Esophagus muscularis mucosa (tissue), 4 donors: Measurements from ENCODE around the gene INPP4B. TPM values are rescaled to one million over a fixed set of nuclear protein-coding genes. Genes with fewer than 3 reads are reported as not detected.
A peak's percentile ranks its signal among the peaks of the same experiment; 100 is the strongest.

Source experiments
- DNase-seq: peaks from one replicate; pipeline ENCODE4 v3.0.0-alpha.2; 2017; ENCODE audit errors: extremely low spot score
- H3K27ac ChIP-seq, 4 donors: fragments of 200-600 bp; sonication (generic); replicated peaks in 1 of 4; 1 replicate in 3 of 4; 2 replicates in 1 of 4; pipeline ENCODE4 v1.5.1; 2016 to 2019; ENCODE audit warnings: mild to moderate bottlenecking in 1 of 4
- H3K27me3 ChIP-seq, 4 donors: fragments of 200-600 bp; sonication (generic); one replicate each; pipeline versions ENCODE4 v1.5.1 to v1.6.0; 2016 to 2019
- H3K36me3 ChIP-seq, 4 donors: fragments of 200-600 bp; sonication (generic); one replicate each; pipeline ENCODE4 v1.5.1; 2016 to 2019
- H3K4me1 ChIP-seq, 4 donors: fragments of 200-600 bp; sonication (generic); one replicate each; pipeline ENCODE4 v1.5.1; 2016 to 2019
- H3K4me3 ChIP-seq, 4 donors: fragments of 200-600 bp; sonication (generic); 1 replicate in 2 of 4; 2 replicates in 2 of 4; pipeline ENCODE4 v1.5.1; 2016 to 2019; ENCODE audit warnings: mild to moderate bottlenecking in 4 of 4, moderate library complexity in 1 of 4
- H3K9me3 ChIP-seq, 4 donors: fragments of 200-600 bp; sonication (generic); 1 replicate in 3 of 4; 2 replicates in 1 of 4; pipeline ENCODE4 v1.5.1; 2016 to 2019
- EP300 ChIP-seq: sonication (generic); formaldehyde crosslinking; IDR thresholded peaks from one replicate; pipeline ENCODE4 v1.6.1; 2017; ENCODE audit warnings: antibody characterized with exemption
- POLR2A ChIP-seq: fragments of 450-650 bp; IDR thresholded peaks from one replicate; pipeline ENCODE4 v1.6.1; 2017; ENCODE audit warnings: antibody characterized with exemption, moderate library complexity, mild to moderate bottlenecking, low read depth
- POLR2AphosphoS5 ChIP-seq, 2 donors: sonication (generic); formaldehyde crosslinking; IDR thresholded peaks; one replicate each; pipeline ENCODE4 v1.6.1; 2017; ENCODE audit warnings: antibody characterized with exemption in 2 of 2
- WGBS: methylation state at CpG from one replicate; pipeline ENCODE4 v1.1.5; 2018; 5-methylcytosine and 5-hydroxymethylcytosine counted together
- intact Hi-C: fragments of 100-400 bp; cut with DNase I; formaldehyde crosslinking; loops from one replicate; pipeline ENCODE4 v1.15.1; 2023
- total RNA-seq, 4 donors: library from RNA; depleted of rRNA; stranded (reverse); fragments of >200 nt; gene quantifications; one replicate each; pipeline versions ENCODE4 v1.1.0 to v1.2.1, GENCODE V29; 2016
- TF ChIP-seq, protein P1 (sequence below), 3 experiments: fragments of 200-600 bp in 2 of 3; fragments of 450-650 bp in 1 of 3; sonication (generic) in 2 of 3; IDR thresholded peaks; one replicate each; pipeline ENCODE4 v1.5.1; 2017 to 2019; ENCODE audit warnings: antibody characterized with exemption in 3 of 3, mild to moderate bottlenecking in 2 of 3, moderate library complexity in 1 of 3

The INPP4B gene
- total RNA-seq, 4 donors from 2014 or later, result 12.7 to 23.4 (median 15.9) TPM

DNA sequence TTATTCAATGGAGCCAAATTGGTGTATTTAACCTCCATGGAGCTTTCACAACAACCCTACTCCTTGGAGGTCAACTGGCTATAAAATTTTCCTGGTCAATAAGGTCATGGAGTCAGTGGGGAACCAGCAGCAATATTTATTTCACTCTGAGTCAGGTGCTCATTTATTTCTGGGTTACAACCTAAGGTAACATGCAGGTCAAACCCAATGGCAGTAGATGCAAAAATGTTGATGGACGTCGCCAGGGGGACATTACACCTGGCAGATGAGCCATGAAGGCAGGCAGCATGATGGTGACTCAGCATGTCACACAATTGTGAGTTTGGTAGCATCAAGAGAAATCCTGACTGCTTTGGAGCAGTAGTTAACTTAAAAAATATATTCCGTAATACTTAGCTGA lies 695.6 kb downstream of the INPP4B start:
- 91% methylated on average over 3 of the region's 3 CpGs for WGBS
- intact Hi-C loops, result no loop called here
- TF ChIP-seq, protein P1, sequence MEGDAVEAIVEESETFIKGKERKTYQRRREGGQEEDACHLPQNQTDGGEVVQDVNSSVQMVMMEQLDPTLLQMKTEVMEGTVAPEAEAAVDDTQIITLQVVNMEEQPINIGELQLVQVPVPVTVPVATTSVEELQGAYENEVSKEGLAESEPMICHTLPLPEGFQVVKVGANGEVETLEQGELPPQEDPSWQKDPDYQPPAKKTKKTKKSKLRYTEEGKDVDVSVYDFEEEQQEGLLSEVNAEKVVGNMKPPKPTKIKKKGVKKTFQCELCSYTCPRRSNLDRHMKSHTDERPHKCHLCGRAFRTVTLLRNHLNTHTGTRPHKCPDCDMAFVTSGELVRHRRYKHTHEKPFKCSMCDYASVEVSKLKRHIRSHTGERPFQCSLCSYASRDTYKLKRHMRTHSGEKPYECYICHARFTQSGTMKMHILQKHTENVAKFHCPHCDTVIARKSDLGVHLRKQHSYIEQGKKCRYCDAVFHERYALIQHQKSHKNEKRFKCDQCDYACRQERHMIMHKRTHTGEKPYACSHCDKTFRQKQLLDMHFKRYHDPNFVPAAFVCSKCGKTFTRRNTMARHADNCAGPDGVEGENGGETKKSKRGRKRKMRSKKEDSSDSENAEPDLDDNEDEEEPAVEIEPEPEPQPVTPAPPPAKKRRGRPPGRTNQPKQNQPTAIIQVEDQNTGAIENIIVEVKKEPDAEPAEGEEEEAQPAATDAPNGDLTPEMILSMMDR (IDR thresholded peaks at IDR 0.05), result no peak
- TF ChIP-seq EP300, result no peak
- no peak for TF ChIP-seq POLR2A
- TF ChIP-seq POLR2AphosphoS5 (IDR thresholded peaks at IDR 0.05), result no peak

DNA sequence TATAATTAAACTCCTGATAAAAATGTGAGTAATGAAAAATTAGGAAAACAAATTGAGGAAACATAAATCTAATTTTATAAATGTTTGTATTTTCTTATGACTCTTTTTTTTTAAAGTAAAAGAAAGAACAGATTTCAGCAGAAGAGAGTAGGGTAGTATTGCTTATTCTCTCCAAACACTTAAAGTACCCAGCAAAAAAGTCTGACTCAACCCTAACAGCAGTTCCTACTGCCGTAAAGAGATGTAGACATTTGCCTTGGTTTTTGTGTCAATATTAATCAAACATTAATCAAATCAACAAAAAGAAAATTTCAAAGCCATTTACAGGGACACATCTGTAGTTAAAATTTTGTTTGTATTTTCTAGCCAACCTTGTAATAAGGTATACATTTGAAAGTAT lies 701.3 kb downstream of the INPP4B start:
- TF ChIP-seq EP300 (no peak), POLR2AphosphoS5 (IDR thresholded peaks at IDR 0.05) (no peak), POLR2A (no peak)
- TF ChIP-seq, protein P1 (IDR thresholded peaks at IDR 0.05), result no peak
- H3K36me3 ChIP-seq, result no peaks in the 10 kb centered on the region
- DNase-seq, result no peak
- H3K27ac ChIP-seq, result no peak overlapping the region
- WGBS, result 50% methylated on average over 1 of the region's 1 CpG
- H3K4me3 ChIP-seq, result no peak overlapping the region
- intact Hi-C loops, result no loop called here
- H3K27me3 ChIP-seq, result no peaks in the 10 kb centered on the region
- no peaks in the 10 kb centered on the region for H3K4me1 ChIP-seq
- H3K9me3 ChIP-seq, result no peaks in the 10 kb centered on the region

More for the DNA sequence above, 695.6 kb downstream of the INPP4B start:
- peaks cover 0 to 5% (median 4%) of the 10 kb centered on the region in 4 donors for H3K4me1 ChIP-seq
- no peak overlapping the region for H3K27ac ChIP-seq
- no peak overlapping the region for H3K4me3 ChIP-seq
- no peaks in the 10 kb centered on the region for H3K36me3 ChIP-seq
- DNase-seq, result no peak
- H3K9me3 ChIP-seq, result no peaks in the 10 kb centered on the region
- no peaks in the 10 kb centered on the region for H3K27me3 ChIP-seq

DNA sequence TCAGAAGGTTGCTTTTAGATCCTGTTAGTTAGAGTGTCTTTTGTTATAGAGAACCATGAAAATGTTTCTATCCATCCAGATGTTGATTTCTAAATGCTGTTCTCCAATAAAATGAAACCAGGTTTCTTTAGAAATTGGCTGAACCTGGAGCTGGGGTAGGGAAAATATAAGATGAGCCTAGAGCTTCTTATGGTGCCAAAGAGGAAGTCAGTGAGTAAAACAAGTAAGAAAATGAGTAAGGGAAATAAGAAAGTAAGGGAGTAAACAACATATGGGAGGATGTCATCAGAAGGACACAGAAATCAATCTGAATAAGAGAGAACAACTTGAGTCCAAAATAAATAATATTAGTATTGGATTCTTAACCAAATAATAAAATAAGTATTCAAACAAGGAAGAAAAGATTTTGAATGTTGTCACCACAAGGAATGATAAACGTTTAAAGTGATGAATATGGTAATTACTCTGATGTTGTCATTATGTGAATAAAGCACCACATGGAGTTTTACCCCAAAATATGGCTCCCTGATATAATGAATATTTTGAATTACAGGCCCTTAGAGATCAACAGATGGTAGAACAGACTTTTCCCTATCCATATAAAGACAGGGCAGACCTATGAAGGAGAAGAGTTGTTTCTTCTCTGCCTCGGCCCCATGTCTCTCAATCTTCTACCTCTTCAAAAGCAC lies 703.6 kb downstream of the INPP4B start:
- whole genome bisulfite sequencing, result 81% methylated on average over 2 of the region's 2 CpGs
- DNase-seq, result no peak
- Histone ChIP-seq H3K9me3 (no peaks in the 10 kb centered on the region), H3K27me3 (no peaks in the 10 kb centered on the region), H3K27ac (no peak overlapping the region), H3K4me3 (no peak overlapping the region), H3K36me3 (no peaks in the 10 kb centered on the region), H3K4me1 (no peaks in the 10 kb centered on the region)
- TF ChIP-seq POLR2A (no peak), EP300 (no peak)
- intact Hi-C loops, result no loop called here

DNA sequence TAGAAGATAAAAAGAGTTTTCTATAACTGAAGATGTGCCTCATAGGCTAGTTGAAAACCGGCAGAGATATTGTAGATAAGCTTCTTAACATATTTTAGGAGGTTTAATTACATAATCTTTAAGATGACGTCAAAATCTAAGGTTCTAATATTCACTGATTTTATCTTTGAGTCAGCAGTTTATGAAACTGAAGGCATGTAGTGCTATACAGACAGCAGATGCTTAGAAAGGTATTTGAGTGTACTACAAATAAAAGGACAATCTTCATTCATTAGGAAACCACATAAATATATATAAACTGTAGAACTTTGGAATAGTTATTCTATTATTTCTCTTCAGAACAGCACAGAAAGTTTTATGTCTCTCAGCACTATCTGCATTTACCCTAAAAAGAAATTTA lies 704.9 kb downstream of the INPP4B start:
- 62% methylated on average over 2 of the region's 2 CpGs for WGBS
- DNase-seq, result no peak
- Histone ChIP-seq H3K4me3 (no peak overlapping the region), H3K36me3 (no peaks in the 10 kb centered on the region), H3K9me3 (no peaks in the 10 kb centered on the region), H3K27me3 (no peaks in the 10 kb centered on the region), H3K4me1 (no peaks in the 10 kb centered on the region), H3K27ac (no peak overlapping the region)
- intact Hi-C loops, result no loop called here
- TF ChIP-seq POLR2AphosphoS5 (IDR thresholded peaks at IDR 0.05) (no peak), POLR2A (no peak), EP300 (no peak)
- TF ChIP-seq, protein P1 (IDR thresholded peaks at IDR 0.05), result no peak

DNA sequence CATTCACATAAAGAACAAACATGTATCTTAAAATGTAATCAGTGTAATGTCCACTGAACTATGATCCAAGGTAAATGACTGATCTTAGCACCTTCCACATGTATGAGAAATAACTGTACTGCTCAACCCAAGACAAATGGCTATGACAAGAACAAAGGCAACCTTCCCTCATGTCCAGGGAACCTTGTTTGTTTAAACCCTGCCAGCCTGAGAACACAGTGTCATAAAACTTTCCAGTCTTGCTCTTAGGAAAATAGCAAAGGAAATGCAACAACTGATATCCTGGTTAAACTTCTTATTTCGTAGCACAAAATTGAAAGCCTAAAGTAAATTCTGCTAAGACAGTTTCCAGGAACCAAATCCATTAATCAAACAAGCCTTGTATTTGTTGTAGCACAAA lies 715.4 kb downstream of the INPP4B start:
- intact Hi-C loops, result no loop called here
- 58% methylated on average over 1 of the region's 1 CpG for WGBS

More for the DNA sequence above, 715.4 kb downstream of the INPP4B start:
- H3K36me3 ChIP-seq, result no peaks in the 10 kb centered on the region
- DNase-seq, result no peak
- H3K27ac ChIP-seq, result peak overlapping the region in 3 of 4 donors; percentile 3 to 25 (median 9)
- TF ChIP-seq, protein P1 (IDR thresholded peaks at IDR 0.05), result no peak
- TF ChIP-seq EP300 (no peak), POLR2A (no peak), POLR2AphosphoS5 (IDR thresholded peaks at IDR 0.05) (no peak)
- H3K4me1 ChIP-seq, result peaks cover 20 to 41% (median 30%) of the 10 kb centered on the region in 4 donors
- H3K9me3 ChIP-seq, result no peaks in the 10 kb centered on the region
- no peak overlapping the region for H3K4me3 ChIP-seq
- no peaks in the 10 kb centered on the region for H3K27me3 ChIP-seq
